Upper lobe of left lung (tissue), 6 donors: ENCODE results near the gene RECQL5. TPM values are rescaled to one million over a fixed set of nuclear protein-coding genes. Genes with fewer than 3 reads are reported as not detected.

Experiments
- ATAC-seq, 2 donors: fragments of 200-7000 bp; cut with Tn5 transposase; one replicate each; pipeline ENCODE4 v1.9.1; 2022; ENCODE audit warnings: mild to moderate bottlenecking in 2 of 2, moderate library complexity in 2 of 2; ENCODE audit not compliant: low FRiP score in 2 of 2
- DNase-seq, 2 donors: peaks; one replicate each; pipeline ENCODE4 v3.0.0-alpha.2; 2019 to 2020
- H3K27ac ChIP-seq, 4 donors: fragments of 200-600 bp; sonication (generic); one replicate each; pipeline ENCODE4 v1.5.1; 2016 to 2019
- H3K27me3 ChIP-seq, 4 donors: fragments of 200-600 bp; sonication (generic); one replicate each; pipeline ENCODE4 v1.5.1; 2017 to 2019
- H3K36me3 ChIP-seq, 4 donors: fragments of 200-600 bp; sonication (generic); one replicate each; pipeline ENCODE4 v1.5.1; 2016 to 2019
- H3K4me1 ChIP-seq, 4 donors: fragments of 200-600 bp; sonication (generic); one replicate each; pipeline ENCODE4 v1.5.1; 2018 to 2019
- H3K4me3 ChIP-seq, 4 donors: fragments of 200-600 bp; sonication (generic); one replicate each; pipeline ENCODE4 v1.5.1; 2017 to 2019; ENCODE audit warnings: mild to moderate bottlenecking in 2 of 4, moderate library complexity in 1 of 4
- H3K9me3 ChIP-seq, 4 donors: fragments of 200-600 bp; sonication (generic); one replicate each; pipeline ENCODE4 v1.5.1; 2018 to 2019
- CTCF ChIP-seq, 6 experiments: fragments of 450-650 bp in 4 of 6; fragments of 200-600 bp in 2 of 6; sonication (generic) in 2 of 6; IDR thresholded peaks; one replicate each; pipeline ENCODE4 v1.5.1; 2016 to 2019; ENCODE audit warnings: antibody characterized with exemption in 6 of 6
- EP300 ChIP-seq, 4 donors: sonication (generic); formaldehyde crosslinking; IDR thresholded peaks; one replicate each; pipeline ENCODE4 v1.5.1; 2017; ENCODE audit warnings: antibody characterized with exemption in 4 of 4, control low read depth in 2 of 4
- POLR2A ChIP-seq, 4 donors: fragments of 450-650 bp; IDR thresholded peaks; one replicate each; pipeline ENCODE4 v1.5.1; 2016 to 2017; ENCODE audit warnings: antibody characterized with exemption in 4 of 4, mild to moderate bottlenecking in 2 of 4
- POLR2AphosphoS5 ChIP-seq, 2 donors: sonication (generic); formaldehyde crosslinking; IDR thresholded peaks; one replicate each; pipeline ENCODE4 v1.5.1; 2017; ENCODE audit warnings: antibody characterized with exemption in 2 of 2
- WGBS, 2 donors: methylation state at CpG; one replicate each; pipeline ENCODE4 v1.1.5; 2017 to 2018; 5-methylcytosine and 5-hydroxymethylcytosine counted together
- total RNA-seq, 6 donors: library from RNA; depleted of rRNA in 4 of 6; stranded (reverse); fragments of >200 nt in 4 of 6; gene quantifications; one replicate each; pipeline versions ENCODE4 v1.1.0 to v1.2.1, GENCODE V29; 2016 to 2021
- donor health status: DM: no; HTN: no; CAD: no; lungs with moderate emphysema.
- donor health status: DM: no; HTN: yes; CAD: no; lungs with severe emphysema.

Gene RECQL5
- total RNA-seq, 6 donors from 2014 or later, result 11.4 to 97.4 (median 41.4) TPM

GRCh38 chr17:75629157-75629556 lies 37.8 kb downstream of the RECQL5 start:
- no peak for ATAC-seq
- Histone ChIP-seq H3K4me3 (no peak overlapping the region), H3K27ac (no peak overlapping the region), H3K27me3 (no peaks in the 10 kb centered on the region), H3K36me3 (peaks cover 6 to 55% (median 39%) of the 10 kb centered on the region in 4 donors), H3K4me1 (peaks cover 16 to 18% (median 17%) of the 10 kb centered on the region in 4 donors), H3K9me3 (no peaks in the 10 kb centered on the region)
- no peak for TF ChIP-seq POLR2A (IDR thresholded peaks at IDR 0.05)
- no peak for TF ChIP-seq EP300 (IDR thresholded peaks at IDR 0.05)
- TF ChIP-seq CTCF (IDR thresholded peaks at IDR 0.05), result no peak
- no peak for TF ChIP-seq POLR2AphosphoS5 (IDR thresholded peaks at IDR 0.05)
- 96% methylated on average over 5 to 11 of the region's 14 CpGs for WGBS, 2 donors
- peak in 1 of 2 donors; percentile 68 for DNase-seq

- no peak for DNase-seq
- H3K27ac ChIP-seq, result no peak overlapping the region
- peaks cover 6 to 63% (median 43%) of the 10 kb centered on the region in 4 donors for H3K36me3 ChIP-seq
- H3K9me3 ChIP-seq, result no peaks in the 10 kb centered on the region
- no peaks in the 10 kb centered on the region for H3K27me3 ChIP-seq
- WGBS, 2 donors, result 67 to 91% methylated on average over 3 to 5 of the region's 6 CpGs
- H3K4me1 ChIP-seq, result peaks cover 9 to 10% (median 10%) of the 10 kb centered on the region in 4 donors
- H3K4me3 ChIP-seq, result no peak overlapping the region
- no peak for ATAC-seq
- TF ChIP-seq EP300 (IDR thresholded peaks at IDR 0.05) (no peak), POLR2A (IDR thresholded peaks at IDR 0.05) (no peak), POLR2AphosphoS5 (IDR thresholded peaks at IDR 0.05) (no peak), CTCF (IDR thresholded peaks at IDR 0.05) (no peak)
These were observed 38.5 kb downstream of the RECQL5 start for GRCh38 chr17:75628425-75628824.

DNA sequence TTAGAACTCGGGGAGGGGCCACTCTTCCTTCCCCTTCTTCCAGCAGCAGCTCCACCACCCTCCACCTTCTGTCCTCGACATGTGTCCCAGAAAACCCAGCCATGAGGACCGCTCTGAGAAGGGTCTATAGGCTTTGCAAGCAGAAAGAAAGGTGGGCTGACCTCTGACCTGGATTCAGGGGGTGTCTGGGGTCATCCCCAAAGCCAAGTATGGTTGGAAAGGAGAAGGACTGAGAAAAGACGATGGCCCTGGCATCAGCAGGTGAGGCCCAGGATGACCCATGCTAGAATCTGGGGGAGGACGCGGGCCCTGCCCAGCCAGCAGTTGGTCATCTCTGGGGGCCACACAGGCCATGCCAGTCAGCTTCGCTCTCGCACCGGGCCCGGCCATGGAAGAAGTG lies 39.9 kb downstream of the RECQL5 start:
- Histone ChIP-seq H3K9me3 (no peaks in the 10 kb centered on the region), H3K4me1 (no peaks in the 10 kb centered on the region), H3K27me3 (no peaks in the 10 kb centered on the region), H3K27ac (no peak overlapping the region), H3K36me3 (peaks cover 6 to 74% (median 44%) of the 10 kb centered on the region in 4 donors), H3K4me3 (no peak overlapping the region)
- TF ChIP-seq POLR2AphosphoS5 (IDR thresholded peaks at IDR 0.05) (no peak), EP300 (IDR thresholded peaks at IDR 0.05) (no peak), CTCF (IDR thresholded peaks at IDR 0.05) (no peak), POLR2A (IDR thresholded peaks at IDR 0.05) (no peak)
- DNase-seq, result no peak
- no peak for ATAC-seq
- WGBS, 2 donors, result 95 to 98% methylated on average over 6 to 10 of the region's 10 CpGs

DNA sequence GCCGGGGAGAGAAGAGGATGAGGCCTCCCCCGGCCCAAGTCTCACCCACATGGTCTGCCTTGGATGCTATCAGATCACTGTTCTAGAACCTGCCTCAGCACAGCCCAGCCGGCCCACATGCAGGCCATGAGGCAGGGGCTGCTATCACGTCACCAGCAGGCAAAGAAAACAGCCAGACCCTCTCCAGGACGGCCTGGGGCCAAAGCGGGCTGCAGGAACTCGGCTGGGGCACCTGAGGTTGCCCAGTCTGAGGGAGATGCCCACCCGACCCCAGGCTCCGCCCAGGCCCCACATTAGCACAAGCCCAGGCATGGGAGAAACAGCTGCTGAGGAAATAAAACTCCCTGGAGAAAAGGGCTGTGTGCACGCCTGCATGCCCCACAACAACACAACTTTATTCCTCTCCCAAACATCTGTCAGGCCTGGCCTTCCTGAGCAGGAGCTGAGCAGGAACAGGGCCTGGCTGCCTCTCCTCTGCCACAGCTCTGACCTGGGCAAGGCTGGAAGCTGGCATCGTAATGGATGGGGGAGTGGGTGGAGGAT lies 40.4 kb downstream of the RECQL5 start:
- H3K9me3 ChIP-seq, result no peaks in the 10 kb centered on the region
- no peak for ATAC-seq
- DNase-seq, result peak in 1 of 2 donors; percentile 74
- WGBS, 2 donors, result 81 to 90% methylated on average over 3 to 11 of the region's 11 CpGs
- H3K4me1 ChIP-seq, result no peaks in the 10 kb centered on the region
- TF ChIP-seq CTCF (IDR thresholded peaks at IDR 0.05) (no peak), EP300 (IDR thresholded peaks at IDR 0.05) (no peak), POLR2AphosphoS5 (IDR thresholded peaks at IDR 0.05) (no peak), POLR2A (IDR thresholded peaks at IDR 0.05) (no peak)
- H3K4me3 ChIP-seq, result no peak overlapping the region
- peaks cover 6 to 79% (median 46%) of the 10 kb centered on the region in 4 donors for H3K36me3 ChIP-seq
- H3K27me3 ChIP-seq, result no peaks in the 10 kb centered on the region
- no peak overlapping the region for H3K27ac ChIP-seq
